AG04450 (cell line): ENCODE measurements around the gene FASTKD1. TPM values are rescaled to one million over a fixed set of nuclear protein-coding genes. Genes with fewer than 3 reads are reported as not detected.
"Not testable (repeated sequence)": the region's sequence is repeated elsewhere in the genome, so short reads cannot be mapped to it uniquely, and the experiment has no call there.

Experiments
- CTCF ChIA-PET: fragments of 300-600, 350-600 bp; formaldehyde crosslinking; extraction: SDS; loops from one replicate; lab custom pipeline; 2022; ENCODE audit warnings: antibody characterized with exemption, inconsistent platforms; lab: Charles Lee
- POLR2A ChIA-PET: fragments of 350-600 bp; formaldehyde crosslinking; extraction: SDS; loops from one replicate; lab custom pipeline; 2021; ENCODE audit warnings: antibody characterized with exemption, inconsistent platforms; lab: Yijun Ruan, JAX
- DNase-seq: peaks from one replicate; pipeline ENCODE4 v3.0.0-alpha.2; 2011; ENCODE audit warnings: low read depth, low spot score
- H3K27ac ChIP-seq: one replicate; pipeline ENCODE4 v1.5.1; 2012; ENCODE audit warnings: low read depth, low read length, control low read depth
- H3K27me3 ChIP-seq: one replicate; pipeline ENCODE4 v1.6.0; 2012; ENCODE audit warnings: low read length; ENCODE audit not compliant: control insufficient read depth, insufficient read depth
- H3K4me3 ChIP-seq: 2 replicates; pipeline ENCODE4 v1.5.1; 2011; ENCODE audit warnings: mild to moderate bottlenecking, low read depth, low read length, control low read depth
- H3K9me3 ChIP-seq: 2 replicates; pipeline ENCODE4 v1.5.1; 2012; ENCODE audit warnings: low read length; ENCODE audit not compliant: control insufficient read depth, insufficient read depth
- polyA plus RNA-seq: library from polyadenylated mRNA; depleted of rRNA; stranded (reverse); fragments of >200 nt; gene quantifications from 2 replicates; pipeline ENCODE4 v1.2.3, GENCODE V29; 2011
- TF ChIP-seq, protein P1 (sequence below): IDR thresholded peaks from 2 replicates; pipeline ENCODE4 v1.5.1; 2011; ENCODE audit warnings: low read depth, low read length, control low read depth, inconsistent platforms

FASTKD1 gene
- polyA plus RNA-seq, 1 experiment, result 23.1 TPM

DNA sequence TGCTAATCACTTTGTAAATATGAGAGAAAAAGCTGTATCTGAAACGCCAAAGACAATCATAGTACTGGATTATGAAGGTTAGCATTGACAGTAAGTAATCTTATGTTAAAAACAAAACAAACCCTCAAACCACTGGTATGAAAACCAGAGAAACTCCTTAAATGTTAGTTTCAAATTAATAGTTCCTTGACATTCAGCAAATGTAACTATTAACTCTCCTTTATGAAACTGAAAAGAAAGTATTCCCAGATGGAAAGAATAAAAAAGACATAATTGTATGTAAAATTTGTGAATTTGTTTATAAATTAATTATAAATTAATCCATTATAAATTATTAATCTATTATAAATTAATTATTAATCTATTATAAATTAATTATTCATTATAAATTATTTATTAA lies 12.3 kb downstream of the FASTKD1 start:
- POLR2A ChIA-PET, result no interaction called here
- Histone ChIP-seq H3K27me3 (no peaks in the 10 kb centered on the region), H3K4me3 (no peak overlapping the region), H3K9me3 (no peaks in the 10 kb centered on the region), H3K27ac (no peak overlapping the region)
- TF ChIP-seq, protein P1, sequence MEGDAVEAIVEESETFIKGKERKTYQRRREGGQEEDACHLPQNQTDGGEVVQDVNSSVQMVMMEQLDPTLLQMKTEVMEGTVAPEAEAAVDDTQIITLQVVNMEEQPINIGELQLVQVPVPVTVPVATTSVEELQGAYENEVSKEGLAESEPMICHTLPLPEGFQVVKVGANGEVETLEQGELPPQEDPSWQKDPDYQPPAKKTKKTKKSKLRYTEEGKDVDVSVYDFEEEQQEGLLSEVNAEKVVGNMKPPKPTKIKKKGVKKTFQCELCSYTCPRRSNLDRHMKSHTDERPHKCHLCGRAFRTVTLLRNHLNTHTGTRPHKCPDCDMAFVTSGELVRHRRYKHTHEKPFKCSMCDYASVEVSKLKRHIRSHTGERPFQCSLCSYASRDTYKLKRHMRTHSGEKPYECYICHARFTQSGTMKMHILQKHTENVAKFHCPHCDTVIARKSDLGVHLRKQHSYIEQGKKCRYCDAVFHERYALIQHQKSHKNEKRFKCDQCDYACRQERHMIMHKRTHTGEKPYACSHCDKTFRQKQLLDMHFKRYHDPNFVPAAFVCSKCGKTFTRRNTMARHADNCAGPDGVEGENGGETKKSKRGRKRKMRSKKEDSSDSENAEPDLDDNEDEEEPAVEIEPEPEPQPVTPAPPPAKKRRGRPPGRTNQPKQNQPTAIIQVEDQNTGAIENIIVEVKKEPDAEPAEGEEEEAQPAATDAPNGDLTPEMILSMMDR, result no peak
- DNase-seq, result no peak
- CTCF ChIA-PET, result no interaction called here

GRCh38 chr2:169546756-169547155 lies 26.9 kb downstream of the FASTKD1 start:
- Histone ChIP-seq H3K27me3 (no peaks in the 10 kb centered on the region), H3K27ac (no peak overlapping the region), H3K9me3 (no peaks in the 10 kb centered on the region), H3K4me3 (no peak overlapping the region)
- TF ChIP-seq, protein P1, result no peak
- no peak for DNase-seq
- CTCF ChIA-PET, result interaction anchor here (1.1 kb wide), 1 partner anchor 19 kb away, joined by 6 read pairs; no protein-coding TSS in a partner anchor
- POLR2A ChIA-PET, result no interaction called here

DNA sequence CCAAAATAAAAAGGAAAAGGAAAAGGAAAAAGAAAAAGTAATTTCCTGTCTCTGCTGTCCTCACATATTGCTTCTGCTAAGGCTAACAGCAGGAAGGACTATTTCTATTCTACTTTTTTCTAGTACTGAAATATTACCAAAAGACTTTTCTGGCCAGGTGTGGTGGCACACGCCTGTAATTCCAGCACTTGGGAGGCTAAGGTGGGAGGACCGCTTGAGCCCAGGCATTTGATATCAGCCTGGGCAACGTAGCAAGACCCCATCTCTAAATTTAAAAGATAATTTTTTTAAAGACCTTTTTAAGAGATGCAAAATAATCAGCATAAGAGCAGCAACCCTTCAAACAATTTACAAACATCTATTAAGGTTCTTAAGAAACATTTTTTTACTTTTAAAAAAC lies 31.2 kb downstream of the FASTKD1 start:
- no peaks in the 10 kb centered on the region for H3K9me3 ChIP-seq
- TF ChIP-seq, protein P1, result no peak
- ChIA-PET POLR2A (no interaction called here), CTCF (no interaction called here)
- no peaks in the 10 kb centered on the region for H3K27me3 ChIP-seq
- no peak overlapping the region for H3K4me3 ChIP-seq
- H3K27ac ChIP-seq, result no peak overlapping the region
- no peak for DNase-seq

DNA sequence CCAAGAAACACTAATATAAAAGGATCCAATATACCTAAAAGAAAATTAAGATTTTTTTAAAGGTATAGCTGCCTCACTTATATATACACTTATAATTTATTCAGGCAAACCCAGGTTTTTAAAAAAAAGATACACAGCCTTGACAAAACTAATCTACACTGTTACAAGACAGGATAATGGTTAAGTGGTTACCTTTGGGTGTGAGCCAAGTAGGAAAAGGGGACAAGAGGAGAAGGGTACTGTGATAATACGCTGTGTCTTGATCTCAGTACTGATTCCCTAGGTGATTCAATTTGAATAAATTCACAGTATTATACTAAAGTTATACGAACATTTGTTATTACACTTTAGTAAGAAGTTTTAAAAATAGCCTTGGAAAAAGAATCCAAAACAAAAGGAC lies 33.5 kb downstream of the FASTKD1 start:
- CTCF ChIA-PET, result interaction anchor here (2.0 kb wide), 1 partner anchor 12 kb away, joined by 10 read pairs; no protein-coding TSS in a partner anchor

GRCh38 chr2:169539460-169539859 lies 34.2 kb downstream of the FASTKD1 start:
- POLR2A ChIA-PET, DNase-seq, H3K9me3 ChIP-seq, H3K27ac ChIP-seq, H3K27me3 ChIP-seq, H3K4me3 ChIP-seq: not testable (repeated sequence)
- CTCF ChIA-PET, result interaction anchor here (0.6 to 2.0 kb wide), 2 partner anchors 11 to 17 kb away, joined by 3 to 10 read pairs; no protein-coding TSS in a partner anchor

More for the DNA sequence above, 33.5 kb downstream of the FASTKD1 start:
- no peaks in the 10 kb centered on the region for H3K27me3 ChIP-seq
- H3K27ac ChIP-seq, result no peak overlapping the region
- no peak for DNase-seq
- no peaks in the 10 kb centered on the region for H3K9me3 ChIP-seq
- TF ChIP-seq, protein P1, result no peak
- no peak overlapping the region for H3K4me3 ChIP-seq
- POLR2A ChIA-PET, result no interaction called here
